HG03342 (cell line): Measurements from ENCODE around the gene LAPTM5.
"Not testable (repeated sequence)": the region's sequence is repeated elsewhere in the genome, so short reads cannot be mapped to it uniquely, and the experiment has no call there.

ENCODE experiments used
- ATAC-seq: cut with Tn5 transposase; IDR thresholded peaks from one replicate; pipeline ENCODE4 v1.9.1; 2021; ENCODE audit warnings: mild to moderate bottlenecking, moderate library complexity; ENCODE audit not compliant: unreplicated experiment

LAPTM5 gene

GRCh38 chr1:30757352-30758120 is at the start of gene LAPTM5:
Gene LAPTM5, minus strand, starts transcription at chr1:30757774. Its CDS starts 29 bp downstream, at chr1:30757745.
- no peak for ATAC-seq

- ATAC-seq = no peak
Observed at GRCh38 chr1:30806381-30807317, 49.1 kb upstream of the LAPTM5 start.

GRCh38 chr1:30805304-30806003 is 47.9 kb upstream of the LAPTM5 start:
- no peak for ATAC-seq

GRCh38 chr1:30804822-30805221 is 47.2 kb upstream of the LAPTM5 start:
- no peak for ATAC-seq

GRCh38 chr1:30804352-30804751 is 46.8 kb upstream of the LAPTM5 start:
- ATAC-seq = no peak

GRCh38 chr1:30803562-30803961 is 46.0 kb upstream of the LAPTM5 start:
- ATAC-seq = no peak

- ATAC-seq = no peak
Observed at GRCh38 chr1:30801771-30802198, 44.2 kb upstream of the LAPTM5 start.

- ATAC-seq = no peak
Observed at GRCh38 chr1:30799233-30799511, 41.6 kb upstream of the LAPTM5 start.

GRCh38 chr1:30798389-30799232 is 41.0 kb upstream of the LAPTM5 start:
- ATAC-seq = no peak

GRCh38 chr1:30795026-30795425 is 37.5 kb upstream of the LAPTM5 start:
- ATAC-seq = no peak

GRCh38 chr1:30794260-30794659 is 36.7 kb upstream of the LAPTM5 start:
- ATAC-seq = no peak

- no peak for ATAC-seq
Observed at GRCh38 chr1:30793209-30793608, 35.6 kb upstream of the LAPTM5 start.

- no peak for ATAC-seq
Observed at GRCh38 chr1:30791868-30792267, 34.3 kb upstream of the LAPTM5 start.

- no peak for ATAC-seq
Observed at GRCh38 chr1:30790850-30791778, 33.5 kb upstream of the LAPTM5 start.

GRCh38 chr1:30790256-30790525 is 32.6 kb upstream of the LAPTM5 start:
- not testable (repeated sequence) for ATAC-seq

- no peak for ATAC-seq
Observed at GRCh38 chr1:30789388-30790255, 32.0 kb upstream of the LAPTM5 start.

- no peak for ATAC-seq
Observed at GRCh38 chr1:30788580-30789387, 31.2 kb upstream of the LAPTM5 start.
